Colonic mucosa (tissue), 4 donors: Measurements from ENCODE around the gene PTPRN2. TPM values are rescaled to one million over a fixed set of nuclear protein-coding genes. Genes with fewer than 3 reads are reported as not detected.

ENCODE experiments used
- DNase-seq: peaks from one replicate; pipeline ENCODE4 v3.0.0-alpha.2; 2020
- H3K27ac ChIP-seq: fragments of 200-600 bp; one replicate; pipeline ENCODE4 v1.8.0; 2021
- H3K27me3 ChIP-seq: fragments of 200-600 bp; one replicate; pipeline ENCODE4 v1.8.0; 2021
- H3K36me3 ChIP-seq: fragments of 200-600 bp; one replicate; pipeline ENCODE4 v1.8.0; 2021
- H3K4me1 ChIP-seq: fragments of 200-600 bp; one replicate; pipeline ENCODE4 v1.8.0; 2021; ENCODE audit warnings: mild to moderate bottlenecking
- H3K4me3 ChIP-seq: fragments of 200-600 bp; one replicate; pipeline ENCODE4 v1.8.0; 2021
- H3K9ac ChIP-seq, 2 donors: one replicate each; pipeline ENCODE4 v1.7.0; 2013; ENCODE audit warnings: control low read depth in 2 of 2, low read depth in 2 of 2, low read length in 2 of 2
- H3K9me3 ChIP-seq: fragments of 200-600 bp; one replicate; pipeline ENCODE4 v1.8.0; 2021
- intact Hi-C: fragments of 100-400 bp; cut with DNase I; formaldehyde crosslinking; loops from one replicate; pipeline ENCODE4 v1.14.1; 2022
- total RNA-seq, 2 donors: library from RNA; stranded (reverse); fragmentation: NEBNext Ultra II Directional in 1 of 2; extraction: Animal tissue kit (Norgen Biotek cat#: 25700) in 1 of 2; gene quantifications; one replicate each; pipeline ENCODE4 v1.2.1, GENCODE V29; 2021
- TF ChIP-seq, protein P1 (sequence below): fragments of 200-600 bp; IDR thresholded peaks from one replicate; pipeline ENCODE4 v1.8.0; 2022; ENCODE audit warnings: antibody characterized with exemption, mild to moderate bottlenecking
- donor health status: healthy.
- donor health status: DM: no; HTN: no; CAD: no.
- donor health status: DM: no; HTN: no; CAD: no.

Gene PTPRN2
- total RNA-seq, 2 donors from 2014 or later, result 14.7 to 21.6 TPM

DNA sequence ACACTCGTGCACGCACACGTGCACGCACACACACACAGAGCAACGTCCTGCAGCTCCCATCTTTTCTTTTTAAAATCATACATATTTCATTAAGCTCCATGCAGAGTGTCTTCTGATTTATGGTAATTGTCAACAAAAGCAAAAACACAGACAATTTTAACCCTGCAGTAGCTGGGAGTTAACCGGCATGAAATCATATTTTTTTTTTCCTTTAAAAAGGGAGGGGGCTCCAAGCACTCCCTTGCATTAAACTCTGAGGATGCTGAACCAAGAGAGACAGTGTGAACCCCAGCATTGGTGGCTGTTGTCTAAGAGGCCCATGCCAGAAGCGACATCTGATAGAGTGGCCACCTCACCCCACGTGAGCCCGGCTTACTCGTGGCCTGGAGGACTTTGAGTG, 708.2 kb downstream of the PTPRN2 start:
- H3K9ac ChIP-seq, result no peak overlapping the region
- H3K9me3 ChIP-seq, result no peaks in the 10 kb centered on the region
- no peaks in the 10 kb centered on the region for H3K27me3 ChIP-seq
- no peaks in the 10 kb centered on the region for H3K4me1 ChIP-seq
- H3K36me3 ChIP-seq, result no peaks in the 10 kb centered on the region
- no peak overlapping the region for H3K27ac ChIP-seq
- TF ChIP-seq, protein P1, sequence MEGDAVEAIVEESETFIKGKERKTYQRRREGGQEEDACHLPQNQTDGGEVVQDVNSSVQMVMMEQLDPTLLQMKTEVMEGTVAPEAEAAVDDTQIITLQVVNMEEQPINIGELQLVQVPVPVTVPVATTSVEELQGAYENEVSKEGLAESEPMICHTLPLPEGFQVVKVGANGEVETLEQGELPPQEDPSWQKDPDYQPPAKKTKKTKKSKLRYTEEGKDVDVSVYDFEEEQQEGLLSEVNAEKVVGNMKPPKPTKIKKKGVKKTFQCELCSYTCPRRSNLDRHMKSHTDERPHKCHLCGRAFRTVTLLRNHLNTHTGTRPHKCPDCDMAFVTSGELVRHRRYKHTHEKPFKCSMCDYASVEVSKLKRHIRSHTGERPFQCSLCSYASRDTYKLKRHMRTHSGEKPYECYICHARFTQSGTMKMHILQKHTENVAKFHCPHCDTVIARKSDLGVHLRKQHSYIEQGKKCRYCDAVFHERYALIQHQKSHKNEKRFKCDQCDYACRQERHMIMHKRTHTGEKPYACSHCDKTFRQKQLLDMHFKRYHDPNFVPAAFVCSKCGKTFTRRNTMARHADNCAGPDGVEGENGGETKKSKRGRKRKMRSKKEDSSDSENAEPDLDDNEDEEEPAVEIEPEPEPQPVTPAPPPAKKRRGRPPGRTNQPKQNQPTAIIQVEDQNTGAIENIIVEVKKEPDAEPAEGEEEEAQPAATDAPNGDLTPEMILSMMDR, result no peak
- intact Hi-C loops, result loop anchor here (5.0 kb wide), 1 partner anchor 447 kb away; no protein-coding TSS in a partner anchor
- DNase-seq, result no peak
- H3K4me3 ChIP-seq, result no peak overlapping the region

DNA sequence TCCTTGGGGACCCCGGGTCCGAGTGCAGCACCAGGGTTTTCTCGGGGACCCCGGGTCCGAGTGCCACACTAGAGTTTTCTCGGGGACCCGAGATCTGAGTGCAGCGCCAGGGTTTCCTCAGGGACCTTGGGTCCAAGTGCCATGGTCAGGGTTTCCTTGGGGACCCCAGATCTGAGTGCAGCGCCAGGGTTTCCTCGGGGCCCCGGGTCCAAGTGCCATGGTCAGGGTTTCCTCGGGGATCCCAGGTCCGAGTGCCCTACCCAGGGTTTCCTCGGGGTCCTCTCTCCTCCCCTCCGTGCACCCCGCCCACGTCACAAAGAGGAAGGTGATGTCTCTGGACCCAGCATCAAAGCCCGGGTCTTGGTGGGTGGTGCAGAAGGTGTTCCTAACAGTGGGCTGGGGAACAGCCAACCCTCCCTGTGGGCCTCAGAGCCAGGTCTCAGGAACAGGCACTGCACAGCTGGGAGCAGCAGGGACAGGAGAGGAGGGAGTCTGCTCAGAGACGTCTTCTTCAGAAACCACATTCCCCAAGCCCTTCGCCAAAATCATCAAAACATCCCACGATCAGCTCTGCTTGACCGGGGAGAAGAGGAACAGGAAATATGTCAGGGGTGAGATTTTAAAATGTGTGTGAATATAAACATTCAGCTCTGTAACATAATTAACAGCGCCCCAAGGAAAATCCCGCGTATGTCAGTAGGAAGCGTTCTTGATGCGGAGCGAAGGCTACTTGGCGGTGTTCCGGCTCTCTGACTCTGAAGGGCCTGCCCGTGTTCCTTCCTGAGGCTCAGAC, 710.1 kb downstream of the PTPRN2 start:
- no peaks in the 10 kb centered on the region for H3K4me1 ChIP-seq
- no peak overlapping the region for H3K4me3 ChIP-seq
- DNase-seq, result no peak
- TF ChIP-seq, protein P1, result no peak
- no peak overlapping the region for H3K27ac ChIP-seq
- intact Hi-C loops, result loop anchor here (5.0 kb wide), 1 partner anchor 445 kb away; no protein-coding TSS in a partner anchor
- no peak overlapping the region for H3K9ac ChIP-seq
- H3K9me3 ChIP-seq, result no peaks in the 10 kb centered on the region
- H3K27me3 ChIP-seq, result no peaks in the 10 kb centered on the region
- no peaks in the 10 kb centered on the region for H3K36me3 ChIP-seq

DNA sequence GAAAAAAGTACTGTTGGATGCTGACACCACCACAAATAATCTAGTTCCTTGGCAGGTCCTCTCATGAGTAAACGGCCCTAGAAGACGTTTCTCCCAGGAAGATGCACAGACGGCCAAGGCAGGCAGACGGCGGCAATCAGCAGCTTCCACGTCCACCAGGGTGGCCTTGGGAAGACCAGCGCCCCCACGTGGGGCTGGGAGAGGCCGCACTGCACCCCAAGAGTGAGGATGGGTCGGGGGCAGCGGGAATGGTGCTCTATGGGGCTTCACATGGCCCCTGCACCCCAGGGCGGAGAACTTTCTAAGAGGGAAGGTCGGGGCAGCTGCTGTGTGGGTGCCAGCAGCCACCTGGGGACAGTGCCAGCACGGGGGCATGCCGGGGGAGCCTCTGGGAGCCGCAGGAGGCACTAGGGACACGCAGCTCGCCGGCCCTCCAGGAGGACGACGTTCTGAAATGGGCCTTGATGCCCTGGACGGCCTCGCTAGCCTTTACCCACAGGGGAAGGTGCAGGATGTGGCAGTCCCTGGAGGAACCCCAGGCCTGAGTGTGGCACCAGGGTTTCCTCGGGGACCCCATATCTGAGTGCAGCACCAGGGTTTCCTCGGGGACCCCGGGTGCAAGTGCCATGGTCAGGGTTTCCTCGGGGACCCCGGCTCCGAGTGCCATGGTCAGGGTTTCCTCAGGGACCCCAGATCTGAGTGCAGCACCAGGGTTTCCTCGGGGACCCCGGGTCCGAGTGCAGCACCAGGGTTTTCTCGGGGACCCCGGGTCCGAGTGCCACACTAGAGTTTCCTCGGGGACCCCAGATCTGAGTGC, 710.9 kb downstream of the PTPRN2 start:
- Histone ChIP-seq H3K27ac (no peak overlapping the region), H3K36me3 (no peaks in the 10 kb centered on the region), H3K4me1 (no peaks in the 10 kb centered on the region), H3K27me3 (no peaks in the 10 kb centered on the region), H3K4me3 (no peak overlapping the region), H3K9me3 (no peaks in the 10 kb centered on the region), H3K9ac (no peak overlapping the region)
- intact Hi-C loops, result loop anchor here (5.0 kb wide), 1 partner anchor 444 kb away; no protein-coding TSS in a partner anchor
- DNase-seq, result no peak
- TF ChIP-seq, protein P1, result no peak

DNA sequence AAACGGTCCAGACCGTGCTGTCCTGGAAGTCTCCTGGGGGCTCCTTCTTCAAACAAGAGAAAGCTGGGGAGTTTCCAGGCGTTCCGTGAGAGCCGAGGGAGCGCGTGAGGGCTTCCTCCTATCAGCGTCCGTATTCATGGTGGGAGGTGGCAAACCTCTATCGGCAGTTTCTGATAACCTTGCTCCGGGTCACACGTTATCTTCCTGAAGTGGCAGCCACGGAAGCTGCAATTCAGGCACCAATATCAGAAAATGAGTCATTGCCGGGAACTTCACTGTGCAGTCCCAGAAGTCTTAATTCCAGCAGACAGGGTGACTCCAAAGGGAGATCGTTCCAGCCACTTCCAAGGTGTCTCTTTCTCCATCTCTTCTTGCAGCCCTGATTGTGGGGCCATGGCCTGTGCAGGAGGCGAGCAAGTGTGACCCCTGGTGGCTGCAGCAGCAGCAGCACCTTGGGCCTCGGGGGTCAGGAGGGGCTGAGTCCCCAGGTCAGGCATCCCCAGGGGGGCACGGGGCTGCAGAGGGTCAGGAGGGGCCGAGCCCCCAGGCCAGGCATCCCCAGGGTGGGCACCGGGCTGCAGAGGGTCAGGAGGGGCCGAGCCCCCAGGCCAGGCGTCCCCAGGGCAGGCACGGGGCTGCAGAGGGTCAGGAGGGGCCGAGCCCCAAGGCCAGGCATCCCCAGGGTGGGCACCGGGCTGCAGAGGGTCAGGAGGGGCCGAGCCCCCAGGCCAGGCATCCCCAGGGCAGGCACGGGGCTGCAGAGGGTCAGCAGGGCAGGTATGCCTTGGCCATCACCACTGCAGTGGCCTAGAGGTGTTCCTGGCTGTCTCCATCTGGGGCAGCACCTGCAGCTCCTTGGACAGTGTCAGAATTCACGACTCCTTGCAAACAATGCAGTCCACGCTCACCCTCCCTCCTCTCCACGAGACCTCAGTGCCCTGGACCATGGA, 712.1 kb downstream of the PTPRN2 start:
- Histone ChIP-seq H3K27me3 (no peaks in the 10 kb centered on the region), H3K4me1 (no peaks in the 10 kb centered on the region), H3K36me3 (no peaks in the 10 kb centered on the region), H3K9me3 (no peaks in the 10 kb centered on the region), H3K4me3 (no peak overlapping the region), H3K27ac (no peak overlapping the region), H3K9ac (no peak overlapping the region)
- no peak for DNase-seq
- TF ChIP-seq, protein P1, result peak; percentile 46
- intact Hi-C loops, result loop anchor here (5.0 kb wide), 1 partner anchor 443 kb away; no protein-coding TSS in a partner anchor

DNA sequence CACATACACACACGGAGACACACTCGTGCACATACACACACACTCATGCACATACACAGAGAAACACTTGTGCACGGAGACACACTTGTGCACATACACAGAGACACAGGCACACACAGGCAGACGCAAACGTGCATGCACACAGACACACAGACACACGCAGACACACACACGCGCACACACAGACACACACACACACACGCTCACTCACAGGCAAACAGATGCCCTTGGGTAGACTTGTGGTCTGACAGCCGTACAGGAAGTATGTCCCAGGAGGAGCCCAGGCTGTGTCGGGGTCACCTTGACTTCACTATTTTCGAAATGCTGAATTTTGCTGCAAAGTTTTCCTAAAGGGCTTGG, 712.8 kb downstream of the PTPRN2 start:
- Histone ChIP-seq H3K9ac (no peak overlapping the region), H3K9me3 (no peaks in the 10 kb centered on the region), H3K36me3 (no peaks in the 10 kb centered on the region), H3K27me3 (no peaks in the 10 kb centered on the region), H3K27ac (no peak overlapping the region), H3K4me1 (no peaks in the 10 kb centered on the region), H3K4me3 (no peak overlapping the region)
- no peak for DNase-seq
- intact Hi-C loops, result loop anchor here (5.0 kb wide), 1 partner anchor 443 kb away; no protein-coding TSS in a partner anchor
- TF ChIP-seq, protein P1, result no peak
